ENCODE data around the gene CRB1.

Gene CRB1

GRCh38 chr1:197336571-197336970, 68.5 kb downstream of the CRB1 start:
- no peaks in the 10 kb centered on the region for H3K79me1 ChIP-seq (ENCODE audit: low read depth, low read length)
- no CpG with 5 or more reads among the region's 2 CpGs for whole genome bisulfite sequencing, 2 donors (ENCODE audit: extremely low coverage in 2 of 2, insufficient read length in 2 of 2, insufficient replicate concordance in 1 of 2)
- no peak overlapping the region for H2BK15ac ChIP-seq (ENCODE audit: low read length)
- H2BK120ac ChIP-seq (ENCODE audit: low read depth, low read length), result no peak overlapping the region
- H3K4me2 ChIP-seq (ENCODE audit: insufficient read depth, low read length, poor library complexity, severe bottlenecking), result no peak overlapping the region
- no peak overlapping the region for H3K9ac ChIP-seq (ENCODE audit: low read depth, low read length, poor library complexity)
- H2AFZ ChIP-seq (ENCODE audit: low read length), result no peak overlapping the region
- H3K14ac ChIP-seq (ENCODE audit: low read length), result no peak overlapping the region
- H4K91ac ChIP-seq (ENCODE audit: low read depth, low read length, poor library complexity), result no peak overlapping the region
- H3K4me1 ChIP-seq (ENCODE audit: control insufficient read depth in 2 of 2, insufficient read depth in 1 of 2, low read depth in 1 of 2, low read length in 2 of 2), result no peaks in the 10 kb centered on the region
- no peak overlapping the region for H2BK5ac ChIP-seq (ENCODE audit: low read length)
- no peak overlapping the region for H3K4me3 ChIP-seq (ENCODE audit: low read length in 2 of 2)
- H2AK5ac ChIP-seq (ENCODE audit: low read depth, low read length), result no peak overlapping the region
- no peak for DNase-seq (ENCODE audit: low spot score)
- H3K27me3 ChIP-seq (ENCODE audit: control insufficient read depth in 3 of 3, insufficient read depth in 3 of 3, low read depth in 1 of 3, low read length in 3 of 3), result no peaks in the 10 kb centered on the region
- no peak overlapping the region for H3K4ac ChIP-seq (ENCODE audit: low read length)
- H3K27ac ChIP-seq (replicated peaks; ENCODE audit: low read length), result no peak overlapping the region
- H3K18ac ChIP-seq (ENCODE audit: low read length), result no peak overlapping the region
- H3K36me3 ChIP-seq (replicated peaks in 1 of 2; ENCODE audit: control insufficient read depth in 2 of 2, insufficient read depth in 2 of 2, low read length in 2 of 2), result no peaks in the 10 kb centered on the region
- no peak overlapping the region for H2BK12ac ChIP-seq (ENCODE audit: low read length)
- H3K23ac ChIP-seq (ENCODE audit: low read depth, low read length, poor library complexity), result no peak overlapping the region
- H3K9me3 ChIP-seq (replicated peaks in 1 of 2; ENCODE audit: control insufficient read depth in 2 of 2, insufficient read depth in 1 of 2, low read depth in 1 of 2, low read length in 2 of 2), result no peaks in the 10 kb centered on the region
- no peak overlapping the region for H4K8ac ChIP-seq (ENCODE audit: low read depth, low read length)

- no CpG with 5 or more reads among the region's 9 CpGs for WGBS, 2 donors (ENCODE audit: extremely low coverage in 2 of 2, insufficient read length in 2 of 2, insufficient replicate concordance in 1 of 2)
These were observed 71.3 kb downstream of the CRB1 start for GRCh38 chr1:197339106-197340060.

GRCh38 chr1:197341626-197342025, 73.6 kb downstream of the CRB1 start:
- Histone ChIP-seq H3K4me1 (ENCODE audit: control insufficient read depth in 2 of 2, insufficient read depth in 1 of 2, low read depth in 1 of 2, low read length in 2 of 2) (peaks cover 0 to 3% of the 10 kb centered on the region in 2 donors), H4K8ac (ENCODE audit: low read depth, low read length) (no peak overlapping the region), H2AK5ac (ENCODE audit: low read depth, low read length) (no peak overlapping the region), H3K36me3 (replicated peaks in 1 of 2; ENCODE audit: control insufficient read depth in 2 of 2, insufficient read depth in 2 of 2, low read length in 2 of 2) (no peaks in the 10 kb centered on the region), H3K9me3 (replicated peaks in 1 of 2; ENCODE audit: control insufficient read depth in 2 of 2, insufficient read depth in 1 of 2, low read depth in 1 of 2, low read length in 2 of 2) (no peaks in the 10 kb centered on the region), H2BK5ac (ENCODE audit: low read length) (no peak overlapping the region), H2AFZ (ENCODE audit: low read length) (no peak overlapping the region), H3K27me3 (ENCODE audit: control insufficient read depth in 3 of 3, insufficient read depth in 3 of 3, low read depth in 1 of 3, low read length in 3 of 3) (no peaks in the 10 kb centered on the region), H2BK15ac (ENCODE audit: low read length) (no peak overlapping the region), H4K91ac (ENCODE audit: low read depth, low read length, poor library complexity) (no peak overlapping the region), H2BK120ac (ENCODE audit: low read depth, low read length) (no peak overlapping the region), H3K4ac (ENCODE audit: low read length) (no peak overlapping the region), H3K18ac (ENCODE audit: low read length) (no peak overlapping the region), H3K4me2 (ENCODE audit: insufficient read depth, low read length, poor library complexity, severe bottlenecking) (no peak overlapping the region), H2BK12ac (ENCODE audit: low read length) (no peak overlapping the region), H3K79me1 (ENCODE audit: low read depth, low read length) (no peaks in the 10 kb centered on the region), H3K27ac (replicated peaks; ENCODE audit: low read length) (no peak overlapping the region), H3K23ac (ENCODE audit: low read depth, low read length, poor library complexity) (no peak overlapping the region), H3K14ac (ENCODE audit: low read length) (no peak overlapping the region), H3K9ac (ENCODE audit: low read depth, low read length, poor library complexity) (no peak overlapping the region), H3K4me3 (ENCODE audit: low read length in 2 of 2) (no peak overlapping the region)
- WGBS, 2 donors (ENCODE audit: extremely low coverage in 2 of 2, insufficient read length in 2 of 2, insufficient replicate concordance in 1 of 2), result no CpG with 5 or more reads among the region's 1 CpG
- DNase-seq (ENCODE audit: low spot score), result no peak

More at GRCh38 chr1:197339106-197340060, 71.3 kb downstream of the CRB1 start:
- Histone ChIP-seq H4K91ac (ENCODE audit: low read depth, low read length, poor library complexity) (no peak overlapping the region), H3K9me3 (replicated peaks in 1 of 2; ENCODE audit: control insufficient read depth in 2 of 2, insufficient read depth in 1 of 2, low read depth in 1 of 2, low read length in 2 of 2) (no peaks in the 10 kb centered on the region), H3K27me3 (ENCODE audit: control insufficient read depth in 3 of 3, insufficient read depth in 3 of 3, low read depth in 1 of 3, low read length in 3 of 3) (no peaks in the 10 kb centered on the region), H2BK15ac (ENCODE audit: low read length) (no peak overlapping the region), H2AK5ac (ENCODE audit: low read depth, low read length) (no peak overlapping the region), H3K9ac (ENCODE audit: low read depth, low read length, poor library complexity) (no peak overlapping the region), H3K18ac (ENCODE audit: low read length) (no peak overlapping the region), H3K27ac (replicated peaks; ENCODE audit: low read length) (no peak overlapping the region), H3K4me3 (ENCODE audit: low read length in 2 of 2) (no peak overlapping the region), H3K23ac (ENCODE audit: low read depth, low read length, poor library complexity) (no peak overlapping the region), H2BK12ac (ENCODE audit: low read length) (no peak overlapping the region), H3K4ac (ENCODE audit: low read length) (no peak overlapping the region), H3K4me1 (ENCODE audit: control insufficient read depth in 2 of 2, insufficient read depth in 1 of 2, low read depth in 1 of 2, low read length in 2 of 2) (peaks cover 0 to 3% of the 10 kb centered on the region in 2 donors), H3K4me2 (ENCODE audit: insufficient read depth, low read length, poor library complexity, severe bottlenecking) (no peak overlapping the region), H3K79me1 (ENCODE audit: low read depth, low read length) (no peaks in the 10 kb centered on the region), H2BK120ac (ENCODE audit: low read depth, low read length) (no peak overlapping the region), H4K8ac (ENCODE audit: low read depth, low read length) (no peak overlapping the region), H2BK5ac (ENCODE audit: low read length) (no peak overlapping the region), H3K14ac (ENCODE audit: low read length) (no peak overlapping the region), H3K36me3 (replicated peaks in 1 of 2; ENCODE audit: control insufficient read depth in 2 of 2, insufficient read depth in 2 of 2, low read length in 2 of 2) (no peaks in the 10 kb centered on the region), H2AFZ (ENCODE audit: low read length) (no peak overlapping the region)
- no peak for DNase-seq (ENCODE audit: low spot score)

GRCh38 chr1:197342044-197342565, 74.1 kb downstream of the CRB1 start:
- DNase-seq (ENCODE audit: low spot score), result no peak
- H2AK5ac ChIP-seq (ENCODE audit: low read depth, low read length), result no peak overlapping the region
- WGBS, 2 donors (ENCODE audit: extremely low coverage in 2 of 2, insufficient read length in 2 of 2, insufficient replicate concordance in 1 of 2), result no CpG with 5 or more reads among the region's 3 CpGs

More at GRCh38 chr1:197342044-197342565, 74.1 kb downstream of the CRB1 start:
- no peak overlapping the region for H3K4me2 ChIP-seq (ENCODE audit: insufficient read depth, low read length, poor library complexity, severe bottlenecking)
- no peak overlapping the region for H3K4ac ChIP-seq (ENCODE audit: low read length)
- no peak overlapping the region for H2BK15ac ChIP-seq (ENCODE audit: low read length)
- no peak overlapping the region for H2AFZ ChIP-seq (ENCODE audit: low read length)
- no peak overlapping the region for H3K18ac ChIP-seq (ENCODE audit: low read length)
- no peak overlapping the region for H3K14ac ChIP-seq (ENCODE audit: low read length)
- no peak overlapping the region for H2BK12ac ChIP-seq (ENCODE audit: low read length)
- H3K27me3 ChIP-seq (ENCODE audit: control insufficient read depth in 3 of 3, insufficient read depth in 3 of 3, low read depth in 1 of 3, low read length in 3 of 3), result no peaks in the 10 kb centered on the region
- H3K9ac ChIP-seq (ENCODE audit: low read depth, low read length, poor library complexity), result no peak overlapping the region
- no peak overlapping the region for H4K8ac ChIP-seq (ENCODE audit: low read depth, low read length)
- no peak overlapping the region for H2BK120ac ChIP-seq (ENCODE audit: low read depth, low read length)
- peaks cover 0 to 3% of the 10 kb centered on the region in 2 donors for H3K4me1 ChIP-seq (ENCODE audit: control insufficient read depth in 2 of 2, insufficient read depth in 1 of 2, low read depth in 1 of 2, low read length in 2 of 2)
- H3K9me3 ChIP-seq (replicated peaks in 1 of 2; ENCODE audit: control insufficient read depth in 2 of 2, insufficient read depth in 1 of 2, low read depth in 1 of 2, low read length in 2 of 2), result no peaks in the 10 kb centered on the region
- no peak overlapping the region for H4K91ac ChIP-seq (ENCODE audit: low read depth, low read length, poor library complexity)
- H2BK5ac ChIP-seq (ENCODE audit: low read length), result no peak overlapping the region
- no peak overlapping the region for H3K23ac ChIP-seq (ENCODE audit: low read depth, low read length, poor library complexity)
- no peak overlapping the region for H3K4me3 ChIP-seq (ENCODE audit: low read length in 2 of 2)
- H3K27ac ChIP-seq (replicated peaks; ENCODE audit: low read length), result no peak overlapping the region
- no peaks in the 10 kb centered on the region for H3K36me3 ChIP-seq (replicated peaks in 1 of 2; ENCODE audit: control insufficient read depth in 2 of 2, insufficient read depth in 2 of 2, low read length in 2 of 2)
- no peaks in the 10 kb centered on the region for H3K79me1 ChIP-seq (ENCODE audit: low read depth, low read length)
